T-helper 1 cell (primary cell): ENCODE measurements around the gene GTF2A1L.
"Not testable (repeated sequence)": the region's sequence is repeated elsewhere in the genome, so short reads cannot be mapped to it uniquely, and the experiment has no call there.

Experiments
- DNase-seq, 5 donors: peaks; one replicate each; pipeline ENCODE4 v3.0.0-alpha.2; 2012 to 2020

The GTF2A1L gene

GRCh38 chr2:48703621-48704020 is 86.0 kb downstream of the GTF2A1L start:
- not testable (repeated sequence) for DNase-seq

- peak in 1 of 5 donors; percentile 20 for DNase-seq
Measured at GRCh38 chr2:48707466-48707865, 89.8 kb downstream of the GTF2A1L start.

- DNase-seq = no peak
Measured at GRCh38 chr2:48709096-48710034, 91.7 kb downstream of the GTF2A1L start.

- no peak for DNase-seq
Measured at GRCh38 chr2:48711343-48711742, 93.7 kb downstream of the GTF2A1L start.

- DNase-seq = no peak
Measured at GRCh38 chr2:48712151-48712550, 94.5 kb downstream of the GTF2A1L start.

GRCh38 chr2:48713647-48714046 is 96.0 kb downstream of the GTF2A1L start:
- no peak for DNase-seq

- DNase-seq = no peak
Measured at GRCh38 chr2:48714245-48714644, 96.6 kb downstream of the GTF2A1L start.

- no peak for DNase-seq
Measured at GRCh38 chr2:48715042-48715899, 97.6 kb downstream of the GTF2A1L start.

GRCh38 chr2:48715956-48716355 is 98.3 kb downstream of the GTF2A1L start:
- no peak for DNase-seq

GRCh38 chr2:48717846-48718245 is 100.2 kb downstream of the GTF2A1L start:
- no peak for DNase-seq

- no peak for DNase-seq
Measured at GRCh38 chr2:48719480-48720177, 102.0 kb downstream of the GTF2A1L start.

- DNase-seq = no peak
Measured at GRCh38 chr2:48721158-48721557, 103.5 kb downstream of the GTF2A1L start.

- no peak for DNase-seq
Measured at GRCh38 chr2:48722391-48722790, 104.7 kb downstream of the GTF2A1L start.

GRCh38 chr2:48723129-48723528 is 105.5 kb downstream of the GTF2A1L start:
- no peak for DNase-seq

- no peak for DNase-seq
Measured at GRCh38 chr2:48724278-48724677, 106.6 kb downstream of the GTF2A1L start.

- no peak for DNase-seq
Measured at GRCh38 chr2:48725696-48726494, 108.2 kb downstream of the GTF2A1L start.

GRCh38 chr2:48727560-48727959 is 109.9 kb downstream of the GTF2A1L start:
- DNase-seq = no peak

GRCh38 chr2:48728295-48728694 is 110.6 kb downstream of the GTF2A1L start:
- DNase-seq = no peak

- DNase-seq = no peak
Measured at GRCh38 chr2:48728840-48729239, 111.2 kb downstream of the GTF2A1L start.
